PC-9 (cell line): ENCODE data around the gene RREB1. TPM values are rescaled to one million over a fixed set of nuclear protein-coding genes. Genes with fewer than 3 reads are reported as not detected.

Experiments
- BruUV-seq: library from RNA; stranded (reverse); fragments of 400-500 nt; replicated peaks from 2 replicates; lab custom pipeline; 2021; lab: Mats Ljungman, UMichigan
- CTCF ChIA-PET: fragments of 300-600 bp; sonication (Branson Sonifier 250); formaldehyde crosslinking; loops from one replicate; lab custom pipeline; 2022; ENCODE audit warnings: antibody characterized with exemption; lab: Charles Lee
- POLR2A ChIA-PET: fragments of 300-600 bp; sonication (Branson Sonifier 250); formaldehyde crosslinking; loops from one replicate; lab custom pipeline; 2022; ENCODE audit warnings: antibody characterized with exemption; ENCODE audit not compliant: unreplicated experiment; lab: Charles Lee
- DNase-seq, 2 experiments: peaks; one replicate each; pipeline versions ENCODE4 v3.0.0 to v3.0.0-alpha.2; 2015 to 2022; ENCODE audit warnings: mixed read lengths in 1 of 2
- H2AFZ ChIP-seq: fragments of 200-600 bp; sonication (generic); 2 replicates; pipeline ENCODE4 v1.8.1; 2017; ENCODE audit warnings: antibody characterized with exemption
- H3F3A ChIP-seq: fragments of 200-600 bp; sonication (generic); 2 replicates; pipeline ENCODE4 v1.8.1; 2017; ENCODE audit warnings: antibody characterized with exemption, mild to moderate bottlenecking, low read depth; ENCODE audit not compliant: insufficient read depth
- H3K27ac ChIP-seq: fragments of 200-600 bp; sonication (generic); 2 replicates; pipeline ENCODE4 v1.6.1; 2016; ENCODE audit warnings: mixed run types
- H3K27me3 ChIP-seq: fragments of 200-600 bp; sonication (generic); 2 replicates; pipeline ENCODE4 v1.6.1; 2016; ENCODE audit warnings: low read depth, mixed run types; ENCODE audit not compliant: insufficient read depth
- H3K36me3 ChIP-seq: fragments of 200-600 bp; sonication (generic); 2 replicates; pipeline ENCODE4 v1.6.1; 2016; ENCODE audit warnings: low read depth, mixed run types
- H3K4me1 ChIP-seq: fragments of 200-600 bp; sonication (generic); replicated peaks from 2 replicates; pipeline ENCODE4 v1.6.1; 2016; ENCODE audit warnings: mixed run types; ENCODE audit not compliant: insufficient read depth
- H3K4me2 ChIP-seq: fragments of 200-600 bp; sonication (generic); 2 replicates; pipeline ENCODE4 v1.6.1; 2017; ENCODE audit warnings: mixed run types
- H3K4me3 ChIP-seq: fragments of 200-600 bp; sonication (generic); 2 replicates; pipeline ENCODE4 v1.6.1; 2016; ENCODE audit warnings: mixed run types
- H3K79me2 ChIP-seq: fragments of 200-600 bp; sonication (generic); 2 replicates; pipeline ENCODE4 v1.6.1; 2017; ENCODE audit warnings: low read depth, mixed run types
- H3K9me2 ChIP-seq: fragments of 200-600 bp; sonication (generic); 2 replicates; pipeline ENCODE4 v1.8.1; 2017; ENCODE audit warnings: mild to moderate bottlenecking; ENCODE audit not compliant: insufficient read depth
- H3K9me3 ChIP-seq: fragments of 200-600 bp; sonication (generic); 2 replicates; pipeline ENCODE4 v1.8.1; 2016; ENCODE audit warnings: low read depth; ENCODE audit not compliant: insufficient read depth
- H4K20me1 ChIP-seq: fragments of 200-600 bp; sonication (generic); 2 replicates; pipeline ENCODE4 v1.8.1; 2017; ENCODE audit not compliant: insufficient read depth
- EZH2 ChIP-seq: fragments of 200-600 bp; sonication (generic); IDR thresholded peaks from 2 replicates; pipeline ENCODE4 v1.8.0; 2017; ENCODE audit warnings: antibody characterized with exemption, low read depth
- intact Hi-C: fragments of 100-400 bp; cut with micrococcal nuclease; formaldehyde crosslinking; loops from one replicate; pipeline ENCODE4 v1.10.0; 2022; ENCODE audit not compliant: unreplicated experiment
- total RNA-seq: library from RNA; stranded (reverse); gene quantifications from 2 replicates; pipeline ENCODE4 v1.2.3, GENCODE V29; 2021
- TF ChIP-seq, protein P1 (sequence below): fragments of 200-600 bp; sonication (generic); conservative IDR thresholded peaks from 2 replicates; pipeline ENCODE4 v1.6.1; 2017; ENCODE audit warnings: mixed run types, antibody characterized with exemption, mild to moderate bottlenecking, moderate library complexity

The RREB1 gene
- total RNA-seq, 1 experiment from 2014 or later = 38.4 TPM

- H4K20me1 ChIP-seq = no peaks in the 10 kb centered on the region
Observed at GRCh38 chr6:7074870-7075269, 32.9 kb upstream of the RREB1 start.

DNA sequence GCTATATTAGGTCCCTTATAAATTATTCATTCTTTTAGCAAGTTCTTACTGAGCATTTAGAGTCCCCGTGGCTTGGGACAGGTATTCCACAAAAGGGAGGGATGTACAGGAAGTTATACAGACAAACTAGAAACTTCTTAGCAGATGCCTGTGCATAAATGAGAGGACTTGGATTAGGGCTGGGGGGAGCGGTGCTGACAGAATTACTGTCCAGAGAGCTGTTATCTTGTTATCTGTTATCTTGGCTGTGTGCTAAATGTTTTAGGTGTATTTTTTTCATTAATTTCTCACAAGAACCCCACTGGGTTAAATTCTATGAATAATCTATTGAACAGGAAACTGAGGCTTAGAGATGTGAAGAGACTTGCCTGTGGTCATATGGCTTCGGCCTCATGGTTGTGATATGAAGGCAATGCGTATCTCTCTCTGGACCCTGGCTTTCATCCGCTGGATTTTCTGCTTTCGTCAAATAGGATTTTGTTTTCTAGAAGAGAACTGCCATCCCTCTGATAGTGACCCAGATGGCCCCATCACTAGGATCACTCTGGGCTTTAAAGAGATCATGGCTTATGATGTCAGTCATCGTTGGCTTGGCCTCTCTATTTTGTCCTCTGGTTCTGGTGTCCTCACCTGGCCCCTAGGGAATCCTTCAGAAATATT lies 32.3 kb upstream of the RREB1 start:
- intact Hi-C loops = no loop called here
- Histone ChIP-seq H3K27me3 (no peaks in the 10 kb centered on the region), H3K4me1 (no peaks in the 10 kb centered on the region), H3K79me2 (no peaks in the 10 kb centered on the region), H3K36me3 (no peaks in the 10 kb centered on the region), H3K9me3 (no peaks in the 10 kb centered on the region), H3K4me3 (no peak overlapping the region), H4K20me1 (no peaks in the 10 kb centered on the region), H3K4me2 (no peak overlapping the region), H2AFZ (no peak overlapping the region), H3K9me2 (no peaks in the 10 kb centered on the region), H3F3A (no peaks in the 10 kb centered on the region), H3K27ac (no peak overlapping the region)
- POLR2A ChIA-PET = no interaction called here
- DNase-seq = no peak
- TF ChIP-seq, protein P1, sequence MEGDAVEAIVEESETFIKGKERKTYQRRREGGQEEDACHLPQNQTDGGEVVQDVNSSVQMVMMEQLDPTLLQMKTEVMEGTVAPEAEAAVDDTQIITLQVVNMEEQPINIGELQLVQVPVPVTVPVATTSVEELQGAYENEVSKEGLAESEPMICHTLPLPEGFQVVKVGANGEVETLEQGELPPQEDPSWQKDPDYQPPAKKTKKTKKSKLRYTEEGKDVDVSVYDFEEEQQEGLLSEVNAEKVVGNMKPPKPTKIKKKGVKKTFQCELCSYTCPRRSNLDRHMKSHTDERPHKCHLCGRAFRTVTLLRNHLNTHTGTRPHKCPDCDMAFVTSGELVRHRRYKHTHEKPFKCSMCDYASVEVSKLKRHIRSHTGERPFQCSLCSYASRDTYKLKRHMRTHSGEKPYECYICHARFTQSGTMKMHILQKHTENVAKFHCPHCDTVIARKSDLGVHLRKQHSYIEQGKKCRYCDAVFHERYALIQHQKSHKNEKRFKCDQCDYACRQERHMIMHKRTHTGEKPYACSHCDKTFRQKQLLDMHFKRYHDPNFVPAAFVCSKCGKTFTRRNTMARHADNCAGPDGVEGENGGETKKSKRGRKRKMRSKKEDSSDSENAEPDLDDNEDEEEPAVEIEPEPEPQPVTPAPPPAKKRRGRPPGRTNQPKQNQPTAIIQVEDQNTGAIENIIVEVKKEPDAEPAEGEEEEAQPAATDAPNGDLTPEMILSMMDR = no peak
- TF ChIP-seq EZH2 = no peak
- CTCF ChIA-PET = no interaction called here
- no TSS peak for BruUV-seq

More at GRCh38 chr6:7074870-7075269, 32.9 kb upstream of the RREB1 start:
- TF ChIP-seq, protein P1 = no peak
- no peak for TF ChIP-seq EZH2
- BruUV-seq = no TSS peak
- Histone ChIP-seq H3K4me3 (no peak overlapping the region), H3K9me2 (no peaks in the 10 kb centered on the region), H3F3A (no peaks in the 10 kb centered on the region), H3K4me2 (no peak overlapping the region), H3K27ac (no peak overlapping the region), H2AFZ (no peak overlapping the region), H3K36me3 (no peaks in the 10 kb centered on the region), H3K4me1 (no peaks in the 10 kb centered on the region), H3K79me2 (no peaks in the 10 kb centered on the region), H3K27me3 (no peaks in the 10 kb centered on the region), H3K9me3 (no peaks in the 10 kb centered on the region)
- CTCF ChIA-PET = no interaction called here
- POLR2A ChIA-PET = no interaction called here
- DNase-seq = no peak
- intact Hi-C loops = no loop called here

DNA sequence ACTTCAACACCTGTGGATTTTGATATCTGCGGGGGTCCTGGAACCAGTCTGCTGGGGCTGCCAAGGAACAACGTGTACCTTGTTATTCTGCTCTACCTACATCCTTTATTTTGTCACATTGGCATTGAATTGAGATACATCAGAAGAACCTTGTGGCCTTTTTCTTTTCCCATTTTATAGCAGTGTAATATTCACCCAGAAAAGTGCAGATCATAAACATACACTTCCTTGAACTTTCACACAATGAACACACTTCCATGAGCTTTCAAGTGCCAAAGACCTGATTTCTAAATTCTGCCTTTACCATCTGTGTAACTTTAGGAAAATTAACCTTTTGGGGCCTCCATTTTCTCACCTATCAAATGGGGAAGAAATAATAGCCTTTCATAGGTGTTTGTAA lies 29.9 kb upstream of the RREB1 start:
- Histone ChIP-seq H3K4me1 (no peaks in the 10 kb centered on the region), H3F3A (no peaks in the 10 kb centered on the region), H3K4me2 (no peak overlapping the region), H3K4me3 (no peak overlapping the region), H3K27ac (no peak overlapping the region), H4K20me1 (no peaks in the 10 kb centered on the region), H2AFZ (no peak overlapping the region), H3K9me2 (no peaks in the 10 kb centered on the region), H3K79me2 (no peaks in the 10 kb centered on the region), H3K9me3 (no peaks in the 10 kb centered on the region), H3K27me3 (no peaks in the 10 kb centered on the region), H3K36me3 (no peaks in the 10 kb centered on the region)
- TF ChIP-seq, protein P1 = no peak
- DNase-seq = no peak
- ChIA-PET CTCF (no interaction called here), POLR2A (no interaction called here)
- no TSS peak for BruUV-seq
- intact Hi-C loops = no loop called here
